K562 (cell line): ENCODE results near the gene NINJ1. TPM values are rescaled to one million over a fixed set of nuclear protein-coding genes. Genes with fewer than 3 reads are reported as not detected.

Source experiments
- ATAC-seq: fragments of 200-7000 bp; cut with Tn5 transposase; 3 replicates; pipeline ENCODE4 v1.9.1; 2020; ENCODE audit warnings: moderate library complexity
- BruUV-seq: library from RNA; stranded (reverse); fragments of 400-500 nt; replicated peaks from 2 replicates; lab custom pipeline; 2021; lab: Mats Ljungman, UMichigan
- CTCF ChIA-PET: fragments of 300-600 bp; formaldehyde crosslinking; extraction: SDS; loops from one replicate; lab custom pipeline; 2021; ENCODE audit warnings: low intra/inter-chr PET ratio; lab: Yijun Ruan, JAX
- POLR2A ChIA-PET: fragments of 300-600, 350-650 bp; sonication (Branson Sonifier 250); formaldehyde crosslinking; extraction: SDS; loops from one replicate; lab custom pipeline; 2021; ENCODE audit warnings: antibody characterized with exemption, inconsistent platforms; lab: Yijun Ruan, JAX
- DNase-seq, 4 experiments: peaks; one replicate each; pipeline versions ENCODE4 v3.0.0 to v3.0.0-alpha.2; 2011 to 2018; ENCODE audit warnings: low spot score in 3 of 4, mixed read lengths in 3 of 4; ENCODE audit errors: extremely low read depth in 1 of 4
- FAIRE-seq: peaks from 2 replicates; lab custom pipeline; 2011; peaks lifted over from hg19 to GRCh38; lab: Jason Lieb, UNC
- H2AFZ ChIP-seq: 2 replicates; pipeline ENCODE4 v1.6.0; 2011; ENCODE audit warnings: low read depth, low read length, control low read depth, inconsistent platforms
- H3K27ac ChIP-seq: fragments of 200-600 bp; 3 replicates; pipeline ENCODE4 v1.8.0; 2011; ENCODE audit warnings: low read depth, mild to moderate bottlenecking, control low read depth, inconsistent platforms, low read length, moderate library complexity, mixed read lengths; ENCODE audit errors: extremely low read depth
- H3K27me3 ChIP-seq, 2 experiments: fragments of 300-600 bp in 1 of 2; 2 replicates in 1 of 2; 3 replicates in 1 of 2; pipeline versions ENCODE4 v1.6.0 to v1.8.0; 2011; ENCODE audit warnings: inconsistent platforms in 2 of 2, low read length in 2 of 2, mild to moderate bottlenecking in 1 of 2, mixed read lengths in 1 of 2, moderate library complexity in 1 of 2; ENCODE audit not compliant: control insufficient read depth in 2 of 2, insufficient read depth in 2 of 2
- H3K36me3 ChIP-seq: fragments of 300-600 bp; 3 replicates; pipeline ENCODE4 v1.8.0; 2011; ENCODE audit warnings: mild to moderate bottlenecking, low read length, inconsistent platforms; ENCODE audit not compliant: control insufficient read depth, insufficient read depth
- H3K4me1 ChIP-seq, 2 experiments: fragments of 200-600 bp in 1 of 2; replicated peaks in 1 of 2; 2 replicates in 1 of 2; 3 replicates in 1 of 2; pipeline versions ENCODE4 v1.5.1 to v1.8.0; 2011; ENCODE audit warnings: inconsistent platforms in 2 of 2, low read length in 2 of 2, mild to moderate bottlenecking in 1 of 2, mixed read lengths in 1 of 2, moderate library complexity in 1 of 2; ENCODE audit not compliant: control insufficient read depth in 2 of 2, insufficient read depth in 2 of 2
- H3K4me2 ChIP-seq: 2 replicates; pipeline ENCODE4 v1.6.1; 2011; ENCODE audit warnings: low read length, control low read depth, inconsistent platforms, mixed read lengths; ENCODE audit not compliant: insufficient read depth
- H3K4me3 ChIP-seq: fragments of 200-600 bp; sonication (generic), shearing (Covaris generic); 2 replicates; pipeline ENCODE4 v1.5.1; 2016; ENCODE audit warnings: control low read depth, inconsistent platforms
- H3K79me2 ChIP-seq: fragments of 200-600 bp; 3 replicates; pipeline ENCODE4 v1.8.0; 2011; ENCODE audit warnings: low read length, inconsistent platforms; ENCODE audit not compliant: control insufficient read depth, insufficient read depth
- H3K9ac ChIP-seq, 2 experiments: 2 replicates each; pipeline versions ENCODE4 v1.6.0 to v1.6.1; 2011; ENCODE audit warnings: low read depth in 2 of 2, low read length in 2 of 2, control low read depth in 1 of 2, inconsistent platforms in 1 of 2, mild to moderate bottlenecking in 1 of 2, mixed read lengths in 1 of 2; ENCODE audit not compliant: insufficient read depth in 1 of 2
- H3K9me1 ChIP-seq: one replicate; pipeline ENCODE4 v1.6.0; 2011; ENCODE audit warnings: inconsistent platforms, mild to moderate bottlenecking, low read length, moderate library complexity; ENCODE audit not compliant: control insufficient read depth, insufficient read depth
- H3K9me3 ChIP-seq: replicated peaks from 2 replicates; pipeline ENCODE4 v1.5.1; 2011; ENCODE audit warnings: low read depth, low read length, inconsistent platforms; ENCODE audit not compliant: control insufficient read depth, insufficient read depth
- H4K20me1 ChIP-seq: replicated peaks from 2 replicates; pipeline ENCODE4 v1.6.1; 2011; ENCODE audit warnings: low read length, inconsistent platforms, mixed read lengths; ENCODE audit not compliant: control insufficient read depth, insufficient read depth
- ADNP ChIP-seq: fragments of 200-800 bp; sonication (Bioruptor generic); IDR thresholded peaks from 2 replicates; pipeline ENCODE4 v1.6.1; 2016; ENCODE audit warnings: missing genetic modification characterization, missing compliant biosample characterization
- BRF1 ChIP-seq: IDR thresholded peaks from 3 replicates; pipeline ENCODE4 v1.6.1; 2011; ENCODE audit warnings: borderline replicate concordance, mild to moderate bottlenecking; ENCODE audit not compliant: insufficient read length; ENCODE audit errors: extremely low read depth
- FOXA3 ChIP-seq, 2 experiments: fragments of 450-650 bp in 1 of 2; sonication (generic) in 1 of 2; formaldehyde crosslinking; IDR thresholded peaks in 1 of 2; conservative IDR thresholded peaks in 1 of 2; 2 replicates each; pipeline versions ENCODE4 v1.4.0 to v1.8.0; 2020 to 2022; ENCODE audit warnings: mild to moderate bottlenecking in 2 of 2, missing genetic modification reagents in 1 of 2
- JUN ChIP-seq, 2 experiments: sonication (generic) in 1 of 2; formaldehyde crosslinking in 1 of 2; IDR thresholded peaks; 2 replicates each; pipeline versions ENCODE4 v1.6.1 to v1.8.0; 2012 to 2022; ENCODE audit warnings: borderline replicate concordance in 2 of 2, mild to moderate bottlenecking in 2 of 2, improper control_type of control experiment in 1 of 2, low read depth in 1 of 2, low read length in 1 of 2, missing genetic modification reagents in 1 of 2
- NCOA6 ChIP-seq: fragments of 450-650 bp; IDR thresholded peaks from 2 replicates; pipeline ENCODE4 v1.6.1; 2017; ENCODE audit warnings: mild to moderate bottlenecking
- RBFOX2 ChIP-seq: fragments of 200-400 bp; formaldehyde crosslinking; IDR thresholded peaks from 2 replicates; pipeline ENCODE4 v1.6.1; 2017; ENCODE audit warnings: low read depth, mild to moderate bottlenecking, low read length, moderate library complexity
- RNF2 ChIP-seq: sonication (generic); IDR thresholded peaks from 2 replicates; pipeline ENCODE4 v1.6.1; 2016
- WGBS: fragments of 100-300 bp; shearing (Covaris generic); methylation state at CpG from one replicate; pipeline ENCODE4 v1.1.6; 2016; ENCODE audit warnings: low coverage, mixed read lengths; ENCODE audit not compliant: insufficient coverage; ENCODE audit errors: missing lambda C conversion rate; 5-methylcytosine and 5-hydroxymethylcytosine counted together
- in situ Hi-C: fragments of 300-500 bp; cut with MboI; formaldehyde crosslinking; loops from 4 replicates; pipeline ENCODE4 v1.15.0; 2018; ENCODE audit warnings: inconsistent platforms, mixed read lengths
- intact Hi-C: fragments of 100-400 bp; cut with micrococcal nuclease; formaldehyde crosslinking; loops from 2 replicates; pipeline ENCODE4 v1.14.2; 2022
- polyA plus RNA-seq, 8 experiments: library from polyadenylated mRNA; depleted of rRNA in 4 of 8; stranded (reverse) in 5 of 8; unstranded in 3 of 8; fragments of >200 nt; fragmentation: Nextera tagmentation in 2 of 8; fragmentation: Illumina TruSeq in 1 of 8; extraction: Ambion mirVana in 2 of 8; extraction: Trizol in 1 of 8; gene quantifications; 2 replicates each; pipeline versions ENCODE4 v1.2.1 to v1.2.3, GENCODE V29; 2011 to 2014; ENCODE audit warnings: inconsistent platforms in 1 of 8, missing spikeins in 1 of 8
- total RNA-seq, 7 experiments: library from RNA; depleted of rRNA in 6 of 7; stranded (reverse); fragments of >200 nt in 6 of 7; fragmentation: Illumina TruSeq in 2 of 7; extraction: Trizol in 2 of 7; gene quantifications; 2 replicates each; pipeline versions ENCODE4 v1.2.1 to v1.2.3, GENCODE V29; 2011 to 2021; ENCODE audit warnings: low replicate concordance in 1 of 7
- TF ChIP-seq, protein P1 (sequence below): fragments of 250-450 bp; sonication (Bioruptor Pico); IDR thresholded peaks from 2 replicates; pipeline ENCODE4 v1.5.0; 2021
- TF ChIP-seq, protein P2 (sequence below): sonication (generic); formaldehyde crosslinking; IDR thresholded peaks from 2 replicates; pipeline ENCODE4 v1.8.1; 2023; ENCODE audit warnings: mild to moderate bottlenecking, missing genetic modification reagents

Gene NINJ1
- total and polyA plus RNA-seq, 9 of the 15 experiments (the other 6 are each of a cell fraction or from before 2014, with no cell fraction given) = 0.13 to 8.4 (median 4.9) TPM

DNA sequence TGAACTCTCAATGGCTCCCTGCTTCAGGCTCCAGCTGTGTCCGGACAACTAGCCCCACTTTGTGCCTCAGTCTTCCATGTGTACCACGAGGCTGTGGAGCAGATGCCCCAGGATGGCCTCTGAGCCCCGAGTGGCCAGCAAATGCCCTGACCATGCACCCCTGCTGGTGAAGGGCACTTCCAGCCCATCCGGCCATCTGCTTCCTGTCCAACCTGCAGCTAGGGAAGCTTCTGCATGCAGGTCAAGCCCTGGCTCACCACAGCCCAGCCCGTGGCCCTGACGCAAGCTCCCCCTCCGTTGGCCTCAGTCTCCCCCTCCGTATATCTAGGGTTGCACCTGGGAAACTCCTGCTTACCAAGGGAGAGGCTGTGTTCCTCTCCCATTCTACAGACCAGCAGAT lies 4.8 kb downstream of the NINJ1 start:
- TF ChIP-seq RNF2 (no peak), RBFOX2 (0 out of 2 replicates have a peak, but pooled peaks have one; percentile 4)
- Histone ChIP-seq H3K27me3 (no peaks in the 10 kb centered on the region), H3K9me1 (no peaks in the 10 kb centered on the region), H3K79me2 (no peaks in the 10 kb centered on the region; the same call in 2 of the 3 replicates), H3K36me3 (no peaks in the 10 kb centered on the region), H3K27ac (no peak overlapping the region), H3K9me3 (no peaks in the 10 kb centered on the region), H3K4me3 (no peak overlapping the region), H3K4me2 (no peak overlapping the region), H3K4me1 (peaks cover 9 to 64% of the 10 kb centered on the region in 2 experiments), H4K20me1 (no peaks in the 10 kb centered on the region), H2AFZ (no peak overlapping the region), H3K9ac (no peak overlapping the region; a peak in 1 of 4 replicates)
- DNase-seq (no peak), ATAC-seq (no peak), FAIRE-seq (no peak)
- no TSS peak for BruUV-seq
- intact Hi-C loops = no loop called here
- in situ Hi-C loops = no loop called here
- 34% methylated on average over 6 of the region's 8 CpGs for WGBS
- ChIA-PET POLR2A (interaction anchor here (0.7 to 2.0 kb wide), 5 partner anchors 9 to 91 kb away, joined by 3 to 16 read pairs (median 3); partner anchors contain the start of gene CARD19), CTCF (no interaction called here)

DNA sequence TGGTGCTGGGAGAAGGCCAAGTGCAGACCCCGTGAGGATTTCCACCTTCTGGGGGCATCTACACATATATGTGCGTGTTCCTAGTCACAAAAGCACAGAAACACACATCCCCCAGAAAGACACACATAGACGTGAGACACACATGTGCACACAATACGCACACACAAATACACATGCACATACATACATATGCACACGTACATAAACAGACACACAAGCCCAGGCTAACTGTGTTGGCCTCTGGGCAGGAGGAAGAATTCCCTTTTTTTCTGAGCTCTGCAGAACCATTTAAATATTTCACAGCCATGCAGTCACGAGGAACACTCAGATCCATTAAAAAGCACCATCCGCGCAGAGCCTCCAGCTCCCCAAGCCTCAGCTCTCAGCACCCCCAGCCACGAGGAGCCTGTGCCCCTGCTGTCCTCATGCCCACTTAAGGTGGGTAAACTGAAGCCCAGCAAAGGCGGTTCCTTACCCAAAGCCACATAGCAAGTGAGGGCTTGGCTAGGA lies 5.3 kb downstream of the NINJ1 start:
- no peak overlapping the region for H2AFZ ChIP-seq
- intact Hi-C loops = no loop called here
- BruUV-seq = no TSS peak
- H3K27me3 ChIP-seq = no peaks in the 10 kb centered on the region
- H3K9me3 ChIP-seq = no peaks in the 10 kb centered on the region
- ATAC-seq = no peak
- no peaks in the 10 kb centered on the region for H4K20me1 ChIP-seq
- H3K79me2 ChIP-seq = no peaks in the 10 kb centered on the region; the same call in 2 of the 3 replicates
- H3K9ac ChIP-seq = no peak overlapping the region
- WGBS = 63% methylated on average over 9 of the region's 10 CpGs
- no peak for DNase-seq
- in situ Hi-C loops = no loop called here
- no peak overlapping the region for H3K4me3 ChIP-seq
- CTCF ChIA-PET = no interaction called here
- no peaks in the 10 kb centered on the region for H3K36me3 ChIP-seq
- peaks cover 9 to 60% of the 10 kb centered on the region in 2 experiments for H3K4me1 ChIP-seq
- POLR2A ChIA-PET = interaction anchor here (0.6 to 2.0 kb wide), 5 partner anchors 9 to 235 kb away, joined by 3 to 16 read pairs (median 4); partner anchors contain the start of gene CARD19
- H3K9me1 ChIP-seq = no peaks in the 10 kb centered on the region
- no peak overlapping the region for H3K4me2 ChIP-seq
- FAIRE-seq = no peak
- H3K27ac ChIP-seq = no peak overlapping the region
- TF ChIP-seq BRF1 = no peak
- TF ChIP-seq, protein P1, sequence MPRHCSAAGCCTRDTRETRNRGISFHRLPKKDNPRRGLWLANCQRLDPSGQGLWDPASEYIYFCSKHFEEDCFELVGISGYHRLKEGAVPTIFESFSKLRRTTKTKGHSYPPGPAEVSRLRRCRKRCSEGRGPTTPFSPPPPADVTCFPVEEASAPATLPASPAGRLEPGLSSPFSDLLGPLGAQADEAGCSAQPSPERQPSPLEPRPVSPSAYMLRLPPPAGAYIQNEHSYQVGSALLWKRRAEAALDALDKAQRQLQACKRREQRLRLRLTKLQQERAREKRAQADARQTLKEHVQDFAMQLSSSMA (CRISPR knock-in tag) = no peak
- no peak for TF ChIP-seq ADNP
- TF ChIP-seq, protein P2, sequence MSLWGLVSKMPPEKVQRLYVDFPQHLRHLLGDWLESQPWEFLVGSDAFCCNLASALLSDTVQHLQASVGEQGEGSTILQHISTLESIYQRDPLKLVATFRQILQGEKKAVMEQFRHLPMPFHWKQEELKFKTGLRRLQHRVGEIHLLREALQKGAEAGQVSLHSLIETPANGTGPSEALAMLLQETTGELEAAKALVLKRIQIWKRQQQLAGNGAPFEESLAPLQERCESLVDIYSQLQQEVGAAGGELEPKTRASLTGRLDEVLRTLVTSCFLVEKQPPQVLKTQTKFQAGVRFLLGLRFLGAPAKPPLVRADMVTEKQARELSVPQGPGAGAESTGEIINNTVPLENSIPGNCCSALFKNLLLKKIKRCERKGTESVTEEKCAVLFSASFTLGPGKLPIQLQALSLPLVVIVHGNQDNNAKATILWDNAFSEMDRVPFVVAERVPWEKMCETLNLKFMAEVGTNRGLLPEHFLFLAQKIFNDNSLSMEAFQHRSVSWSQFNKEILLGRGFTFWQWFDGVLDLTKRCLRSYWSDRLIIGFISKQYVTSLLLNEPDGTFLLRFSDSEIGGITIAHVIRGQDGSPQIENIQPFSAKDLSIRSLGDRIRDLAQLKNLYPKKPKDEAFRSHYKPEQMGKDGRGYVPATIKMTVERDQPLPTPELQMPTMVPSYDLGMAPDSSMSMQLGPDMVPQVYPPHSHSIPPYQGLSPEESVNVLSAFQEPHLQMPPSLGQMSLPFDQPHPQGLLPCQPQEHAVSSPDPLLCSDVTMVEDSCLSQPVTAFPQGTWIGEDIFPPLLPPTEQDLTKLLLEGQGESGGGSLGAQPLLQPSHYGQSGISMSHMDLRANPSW = no peak
- TF ChIP-seq NCOA6 = no peak
- TF ChIP-seq FOXA3 (CRISPR knock-in tag; conservative IDR thresholded peaks at IDR 0.05 in 1 of 2, IDR thresholded peaks at IDR 0.05 in 1 of 2) = no peak
- no peak for TF ChIP-seq JUN (IDR thresholded peaks at IDR 0.05; ENCODE audit: borderline replicate concordance, low read depth, low read length)
- TF ChIP-seq JUN (CRISPR knock-in tag; IDR thresholded peaks at IDR 0.05; ENCODE audit: borderline replicate concordance) = no peak
